K562 (cell line): Measurements from ENCODE around the gene ELAVL3. TPM values are rescaled to one million over a fixed set of nuclear protein-coding genes. Genes with fewer than 3 reads are reported as not detected.

Experiments used
- BCL6 ChIP-seq: fragments of 250-450 bp; sonication (Bioruptor Pico); IDR thresholded peaks from 2 replicates; pipeline ENCODE4 v1.4.0; 2020
- CBX3 ChIP-seq, 2 experiments: IDR thresholded peaks; 1 replicate in 1 of 2; 2 replicates in 1 of 2; pipeline ENCODE4 v1.6.1; 2012; ENCODE audit warnings: inconsistent platforms in 2 of 2, low read length in 2 of 2, borderline replicate concordance in 1 of 2, control low read depth in 1 of 2
- DACH1 ChIP-seq: fragments of 450-650 bp; IDR thresholded peaks from 2 replicates; pipeline ENCODE4 v1.6.1; 2018; ENCODE audit not compliant: partially characterized antibody
- HMG20A ChIP-seq: fragments of 450-650 bp; formaldehyde crosslinking; conservative IDR thresholded peaks from 2 replicates; pipeline ENCODE4 v1.4.0; 2020; ENCODE audit warnings: mild to moderate bottlenecking, mixed read lengths
- KAT7 ChIP-seq: sonication (generic); formaldehyde crosslinking; IDR thresholded peaks from 2 replicates; pipeline ENCODE4 v1.8.0; 2022; ENCODE audit warnings: missing genetic modification reagents, mild to moderate bottlenecking, borderline replicate concordance
- KDM1A ChIP-seq, 2 experiments: fragments of 450-650 bp; IDR thresholded peaks; 2 replicates each; pipeline ENCODE4 v1.6.1; 2016; ENCODE audit warnings: mild to moderate bottlenecking in 2 of 2
- MAFG ChIP-seq: fragments of 450-650 bp; conservative IDR thresholded peaks from 2 replicates; pipeline ENCODE4 v1.6.1; 2016; ENCODE audit warnings: missing genetic modification characterization, missing compliant biosample characterization
- MXI1 ChIP-seq: IDR thresholded peaks from 2 replicates; pipeline ENCODE4 v1.6.1; 2011; ENCODE audit warnings: low read depth, mild to moderate bottlenecking, improper control_type of control experiment, low read length
- PYGO2 ChIP-seq: fragments of 450-650 bp; IDR thresholded peaks from 2 replicates; pipeline ENCODE4 v1.6.1; 2016; ENCODE audit warnings: mild to moderate bottlenecking, missing genetic modification characterization, moderate library complexity, missing compliant biosample characterization
- SREBF1 ChIP-seq: fragments of 150-350 bp; IDR thresholded peaks from 2 replicates; pipeline ENCODE4 v1.6.1; 2014; ENCODE audit warnings: antibody characterized with exemption, low read depth, low read length, borderline replicate concordance
- TOE1 ChIP-seq, 2 experiments: fragments of 450-650 bp in 1 of 2; sonication (generic) in 1 of 2; formaldehyde crosslinking in 1 of 2; IDR thresholded peaks; 2 replicates each; pipeline versions ENCODE4 v1.7.1 to v1.8.0; 2016 to 2022; ENCODE audit warnings: borderline replicate concordance in 2 of 2, mild to moderate bottlenecking in 2 of 2, antibody characterized with exemption in 1 of 2, inconsistent platforms in 1 of 2, low read depth in 1 of 2, missing genetic modification reagents in 1 of 2, moderate library complexity in 1 of 2
- ZNF24 ChIP-seq: fragments of 450-650 bp; IDR thresholded peaks from 2 replicates; pipeline ENCODE4 v1.6.1; 2016
- polyA plus RNA-seq, 8 experiments: library from polyadenylated mRNA; depleted of rRNA in 4 of 8; stranded (reverse) in 5 of 8; unstranded in 3 of 8; fragments of >200 nt; fragmentation: Nextera tagmentation in 2 of 8; fragmentation: Illumina TruSeq in 1 of 8; extraction: Ambion mirVana in 2 of 8; extraction: Trizol in 1 of 8; gene quantifications; 2 replicates each; pipeline versions ENCODE4 v1.2.1 to v1.2.3, GENCODE V29; 2011 to 2014; ENCODE audit warnings: inconsistent platforms in 1 of 8, missing spikeins in 1 of 8
- total RNA-seq, 7 experiments: library from RNA; depleted of rRNA in 6 of 7; stranded (reverse); fragments of >200 nt in 6 of 7; fragmentation: Illumina TruSeq in 2 of 7; extraction: Trizol in 2 of 7; gene quantifications; 2 replicates each; pipeline versions ENCODE4 v1.2.1 to v1.2.3, GENCODE V29; 2011 to 2021; ENCODE audit warnings: low replicate concordance in 1 of 7
- TF ChIP-seq, protein P1 (sequence below), 3 experiments: fragments of 200-800 bp in 1 of 3; sonication (Bioruptor generic) in 1 of 3; sonication (generic) in 1 of 3; formaldehyde crosslinking in 1 of 3; IDR thresholded peaks; 2 replicates each; pipeline versions ENCODE4 v1.6.1 to v1.8.0; 2016 to 2022; ENCODE audit warnings: mild to moderate bottlenecking in 2 of 3, missing compliant biosample characterization in 2 of 3, missing genetic modification characterization in 2 of 3, missing genetic modification reagents in 1 of 3
- TF ChIP-seq, protein P2 (sequence below): fragments of 250-450 bp; sonication (Bioruptor Pico); IDR thresholded peaks from 2 replicates; pipeline ENCODE4 v1.5.0; 2021; ENCODE audit warnings: mild to moderate bottlenecking, moderate library complexity
- TF ChIP-seq, protein P3 (sequence below): sonication (generic); formaldehyde crosslinking; IDR thresholded peaks from 2 replicates; pipeline ENCODE4 v1.8.0; 2022; ENCODE audit warnings: mild to moderate bottlenecking, missing genetic modification reagents
- TF ChIP-seq, protein P4 (sequence below): fragments of 250-450 bp; sonication (Bioruptor Pico); IDR thresholded peaks from 2 replicates; pipeline ENCODE4 v1.8.0; 2021; ENCODE audit warnings: borderline replicate concordance, mild to moderate bottlenecking, moderate library complexity; ENCODE audit not compliant: poor library complexity, severe bottlenecking
- TF ChIP-seq, protein P5 (sequence below): fragments of 450-650 bp; formaldehyde crosslinking; IDR thresholded peaks from 2 replicates; pipeline ENCODE4 v1.4.0; 2020; ENCODE audit warnings: mild to moderate bottlenecking, moderate library complexity

Gene ELAVL3
- total and polyA plus RNA-seq, 9 of the 15 experiments (the other 6 are each of a cell fraction or from before 2014, with no cell fraction given) = not detected

DNA sequence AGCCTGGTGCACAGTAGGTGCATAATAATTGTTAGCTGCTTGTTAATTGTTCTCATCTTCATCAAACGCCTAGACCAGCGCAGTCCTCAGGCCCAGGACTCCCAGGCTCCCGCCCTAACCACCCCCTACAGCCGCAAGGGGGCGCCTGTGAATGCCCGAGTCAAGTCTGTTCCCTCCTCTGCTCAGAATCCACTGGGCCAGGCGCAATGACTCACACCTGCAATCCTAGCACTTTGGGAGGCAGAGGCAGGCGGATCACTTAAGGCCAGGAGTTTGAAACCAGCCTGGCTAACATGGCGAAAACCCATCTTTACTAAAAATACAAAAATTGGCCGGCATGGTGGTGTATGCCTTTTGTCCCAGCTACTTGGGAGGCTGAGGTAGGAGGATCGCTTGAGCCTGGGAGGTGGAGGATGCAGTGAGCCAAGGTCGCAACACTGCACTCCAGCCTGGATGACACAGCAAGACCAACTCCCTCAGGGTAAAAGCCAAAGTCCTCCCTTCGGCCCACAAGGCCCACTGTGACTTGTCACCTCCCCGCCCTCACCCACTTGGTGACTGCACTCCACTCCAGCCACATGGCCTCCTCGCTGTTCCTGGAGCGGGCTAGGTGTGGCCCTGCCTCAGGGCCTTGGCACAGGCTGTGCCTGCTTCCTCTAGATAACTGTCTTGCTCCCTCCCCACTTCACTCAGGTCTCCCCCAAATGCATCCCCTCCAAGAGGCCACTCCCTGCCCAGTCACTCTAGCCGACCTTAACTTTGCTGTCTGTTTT, 15.7 kb upstream of the ELAVL3 start (continued):
- TF ChIP-seq MXI1 (no peak), TOE1 (IDR thresholded peaks at IDR 0.05; ENCODE audit: borderline replicate concordance) (peak; percentile 38; the same call in 1 of the 2 replicates), TOE1 (CRISPR knock-in tag; IDR thresholded peaks at IDR 0.05; ENCODE audit: borderline replicate concordance, low read depth) (no peak), HMG20A (no peak), KDM1A (IDR thresholded peaks at IDR 0.05) (peak in 1 of 2 experiments; percentile 41; a peak in 2 of 4 replicates), PYGO2 (tag) (no peak), BCL6 (CRISPR knock-in tag) (no peak), SREBF1 (no peak), KAT7 (CRISPR knock-in tag) (no peak), ZNF24 (no peak), MAFG (tag) (peak; percentile 44; the same call in 1 of the 2 replicates), DACH1 (no peak), CBX3 (IDR thresholded peaks at IDR 0.05; ENCODE audit: borderline replicate concordance in 1 of 2, low read length in 2 of 2) (peak in 1 of 2 experiments; percentile 50; a peak in 1 of 3 replicates)
- TF ChIP-seq, protein P1, sequence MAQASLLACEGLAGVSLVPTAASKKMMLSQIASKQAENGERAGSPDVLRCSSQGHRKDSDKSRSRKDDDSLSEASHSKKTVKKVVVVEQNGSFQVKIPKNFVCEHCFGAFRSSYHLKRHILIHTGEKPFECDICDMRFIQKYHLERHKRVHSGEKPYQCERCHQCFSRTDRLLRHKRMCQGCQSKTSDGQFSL (CRISPR knock-in tag; IDR thresholded peaks at IDR 0.05) = 0 out of 2 replicates have a peak, but pooled peaks have one; percentile 34
- TF ChIP-seq, protein P1 (tag; IDR thresholded peaks at IDR 0.05) = no peak
- TF ChIP-seq, protein P2, sequence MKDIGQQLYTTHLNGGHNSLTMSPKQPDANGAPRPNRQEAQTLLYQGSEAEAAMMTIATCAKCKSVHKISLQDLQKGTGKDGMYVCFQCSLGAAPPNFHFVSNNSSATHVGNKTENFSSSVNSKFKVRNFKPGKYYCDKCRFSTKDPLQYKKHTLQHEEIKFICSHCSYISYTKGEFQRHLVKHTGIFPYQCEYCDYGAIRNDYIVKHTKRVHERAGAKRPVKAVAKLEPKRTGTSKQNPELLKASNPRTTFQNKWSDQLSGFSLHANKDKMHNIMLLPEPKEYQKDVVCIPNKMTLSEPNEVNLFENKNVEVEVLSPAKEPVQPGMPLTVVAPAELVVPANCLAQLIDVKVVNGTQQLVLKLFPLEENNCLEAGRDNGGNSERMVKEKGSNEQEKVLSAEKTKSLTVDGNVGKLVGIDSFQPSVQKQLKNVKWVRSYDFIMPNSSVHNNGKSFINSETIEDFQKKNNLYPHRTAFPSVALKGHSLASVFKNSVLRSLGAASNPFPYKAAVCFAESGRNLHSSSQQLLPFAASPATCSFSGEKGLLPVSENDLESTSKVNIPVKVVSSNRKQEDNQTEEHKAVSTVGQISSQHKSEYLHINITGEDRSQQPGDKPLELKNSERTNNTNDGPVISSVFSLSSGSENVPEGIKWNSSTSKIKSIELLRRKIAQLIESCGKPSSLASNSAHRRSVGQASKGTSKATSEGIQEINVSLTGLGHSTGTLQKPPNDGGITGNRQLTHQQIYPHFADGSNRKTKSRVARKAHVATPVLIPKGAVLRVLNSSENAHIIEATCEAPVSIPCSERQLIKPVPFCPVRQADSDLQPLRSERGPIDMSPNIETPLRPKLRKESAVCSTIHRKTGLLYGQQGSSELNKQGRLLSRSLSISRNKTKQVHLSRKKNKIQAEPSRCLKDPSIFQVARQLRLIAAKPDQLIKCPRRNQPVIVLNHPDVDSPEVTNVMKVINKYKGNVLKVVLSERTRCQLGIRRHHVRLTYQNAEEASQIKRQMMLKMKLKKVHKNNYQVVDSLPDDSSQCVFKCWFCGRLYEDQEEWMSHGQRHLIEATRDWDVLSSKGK (CRISPR knock-in tag) = no peak
- TF ChIP-seq, protein P3, sequence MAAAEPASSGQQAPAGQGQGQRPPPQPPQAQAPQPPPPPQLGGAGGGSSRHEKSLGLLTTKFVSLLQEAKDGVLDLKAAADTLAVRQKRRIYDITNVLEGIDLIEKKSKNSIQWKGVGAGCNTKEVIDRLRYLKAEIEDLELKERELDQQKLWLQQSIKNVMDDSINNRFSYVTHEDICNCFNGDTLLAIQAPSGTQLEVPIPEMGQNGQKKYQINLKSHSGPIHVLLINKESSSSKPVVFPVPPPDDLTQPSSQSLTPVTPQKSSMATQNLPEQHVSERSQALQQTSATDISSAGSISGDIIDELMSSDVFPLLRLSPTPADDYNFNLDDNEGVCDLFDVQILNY (CRISPR knock-in tag) = no peak
- TF ChIP-seq, protein P4, sequence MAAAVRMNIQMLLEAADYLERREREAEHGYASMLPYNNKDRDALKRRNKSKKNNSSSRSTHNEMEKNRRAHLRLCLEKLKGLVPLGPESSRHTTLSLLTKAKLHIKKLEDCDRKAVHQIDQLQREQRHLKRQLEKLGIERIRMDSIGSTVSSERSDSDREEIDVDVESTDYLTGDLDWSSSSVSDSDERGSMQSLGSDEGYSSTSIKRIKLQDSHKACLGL (CRISPR knock-in tag) = no peak
- TF ChIP-seq, protein P5, sequence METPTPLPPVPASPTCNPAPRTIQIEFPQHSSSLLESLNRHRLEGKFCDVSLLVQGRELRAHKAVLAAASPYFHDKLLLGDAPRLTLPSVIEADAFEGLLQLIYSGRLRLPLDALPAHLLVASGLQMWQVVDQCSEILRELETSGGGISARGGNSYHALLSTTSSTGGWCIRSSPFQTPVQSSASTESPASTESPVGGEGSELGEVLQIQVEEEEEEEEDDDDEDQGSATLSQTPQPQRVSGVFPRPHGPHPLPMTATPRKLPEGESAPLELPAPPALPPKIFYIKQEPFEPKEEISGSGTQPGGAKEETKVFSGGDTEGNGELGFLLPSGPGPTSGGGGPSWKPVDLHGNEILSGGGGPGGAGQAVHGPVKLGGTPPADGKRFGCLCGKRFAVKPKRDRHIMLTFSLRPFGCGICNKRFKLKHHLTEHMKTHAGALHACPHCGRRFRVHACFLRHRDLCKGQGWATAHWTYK (CRISPR knock-in tag) = no peak
